HG02973 (cell line): ENCODE data around the gene SLC4A1AP.
"Not testable (repeated sequence)": the region's sequence is repeated elsewhere in the genome, so short reads cannot be mapped to it uniquely, and the experiment has no call there.

Experiments
- ATAC-seq: cut with Tn5 transposase; IDR thresholded peaks from one replicate; pipeline ENCODE4 v1.9.1; 2021; ENCODE audit warnings: moderate library complexity; ENCODE audit not compliant: unreplicated experiment

The SLC4A1AP gene

GRCh38 chr2:27663285-27664153, at the start of gene SLC4A1AP, which contains the start of gene SUPT7L:
SLC4A1AP (plus strand) TSS chr2:27663889; CDS start chr2:27663915, 26 bp downstream.
SUPT7L (minus strand) TSS chr2:27663614; CDS start chr2:27662192, 1,422 bp downstream.
- peak; percentile 63 for ATAC-seq

- ATAC-seq = no peak
These were observed 49.7 kb upstream of the SLC4A1AP start for GRCh38 chr2:27613985-27614384.

- ATAC-seq = no peak
These were observed 48.4 kb upstream of the SLC4A1AP start for GRCh38 chr2:27615316-27615715.

- no peak for ATAC-seq
These were observed 42.2 kb upstream of the SLC4A1AP start for GRCh38 chr2:27621524-27621923.

GRCh38 chr2:27622921-27623384, 40.7 kb upstream of the SLC4A1AP start:
- ATAC-seq = no peak

- no peak for ATAC-seq
These were observed 38.7 kb upstream of the SLC4A1AP start for GRCh38 chr2:27624943-27625342.

GRCh38 chr2:27626323-27626722, 37.4 kb upstream of the SLC4A1AP start:
- not testable (repeated sequence) for ATAC-seq

- not testable (repeated sequence) for ATAC-seq
These were observed 36.8 kb upstream of the SLC4A1AP start for GRCh38 chr2:27626921-27627320.

GRCh38 chr2:27627963-27628766, 35.5 kb upstream of the SLC4A1AP start:
- ATAC-seq = peak; percentile 6

GRCh38 chr2:27628767-27629709, 34.7 kb upstream of the SLC4A1AP start, which contains the start of the genes CCDC121 and GPN1:
CCDC121 (minus strand) TSS chr2:27629012; CDS start chr2:27627799, 1,213 bp downstream.
GPN1 (plus strand) TSS chr2:27629050; CDS start chr2:27629059, 9 bp downstream.
- peak; percentile 95 for ATAC-seq

GRCh38 chr2:27630257-27630656, 33.4 kb upstream of the SLC4A1AP start:
- ATAC-seq = not testable (repeated sequence)

- no peak for ATAC-seq
These were observed 29.4 kb upstream of the SLC4A1AP start for GRCh38 chr2:27634291-27634690.

- ATAC-seq = no peak
These were observed 26.9 kb upstream of the SLC4A1AP start for GRCh38 chr2:27636766-27637165.

GRCh38 chr2:27638037-27638637, 25.6 kb upstream of the SLC4A1AP start:
- no peak for ATAC-seq

- no peak for ATAC-seq
These were observed 25.0 kb upstream of the SLC4A1AP start for GRCh38 chr2:27638709-27639108.

GRCh38 chr2:27640722-27641245, 22.9 kb upstream of the SLC4A1AP start:
- ATAC-seq = no peak

- no peak for ATAC-seq
These were observed 18.5 kb upstream of the SLC4A1AP start for GRCh38 chr2:27645197-27645596.

GRCh38 chr2:27647289-27647688, 16.4 kb upstream of the SLC4A1AP start:
- ATAC-seq = no peak

- ATAC-seq = no peak
These were observed 16.0 kb upstream of the SLC4A1AP start for GRCh38 chr2:27647737-27648136.

- ATAC-seq = no peak
These were observed 12.6 kb upstream of the SLC4A1AP start for GRCh38 chr2:27651056-27651455.
